Breast epithelium (tissue), 4 donors: ENCODE results near the gene ADCK1. TPM values are rescaled to one million over a fixed set of nuclear protein-coding genes. Genes with fewer than 3 reads are reported as not detected.

Experiments
- DNase-seq, 2 donors: peaks; one replicate each; pipeline ENCODE4 v3.0.0-alpha.2; 2019; ENCODE audit warnings: low spot score in 2 of 2
- H3K27ac ChIP-seq, 2 donors: fragments of 200-600 bp; sonication (generic) in 1 of 2; one replicate each; pipeline ENCODE4 v1.5.1; 2016 to 2019; ENCODE audit warnings: mild to moderate bottlenecking in 1 of 2
- H3K27me3 ChIP-seq, 2 donors: fragments of 200-600 bp; sonication (generic) in 1 of 2; one replicate each; pipeline versions ENCODE4 v1.5.1 to v1.6.0; 2017 to 2019; ENCODE audit warnings: control low read depth in 1 of 2, mild to moderate bottlenecking in 1 of 2
- H3K36me3 ChIP-seq: fragments of 200-600 bp; one replicate; pipeline ENCODE4 v1.5.1; 2019
- H3K4me1 ChIP-seq, 2 donors: fragments of 200-600 bp; sonication (generic); one replicate each; pipeline ENCODE4 v1.5.1; 2016 to 2019; ENCODE audit warnings: control low read depth in 1 of 2
- H3K4me3 ChIP-seq, 3 donors: fragments of 200-600 bp; sonication (generic); 1 replicate in 2 of 3; 2 replicates in 1 of 3; pipeline ENCODE4 v1.5.1; 2016 to 2019; ENCODE audit warnings: mild to moderate bottlenecking in 3 of 3, moderate library complexity in 2 of 3
- H3K9me3 ChIP-seq, 2 donors: fragments of 200-600 bp; sonication (generic) in 1 of 2; one replicate each; pipeline ENCODE4 v1.5.1; 2016 to 2019; ENCODE audit warnings: control low read depth in 1 of 2
- POLR2A ChIP-seq: fragments of 450-650 bp; IDR thresholded peaks from one replicate; pipeline ENCODE4 v1.6.1; 2016; ENCODE audit warnings: antibody characterized with exemption, mild to moderate bottlenecking, moderate library complexity
- POLR2AphosphoS5 ChIP-seq, 3 donors: sonication (generic); formaldehyde crosslinking; IDR thresholded peaks; one replicate each; pipeline ENCODE4 v1.6.1; 2017; ENCODE audit warnings: antibody characterized with exemption in 3 of 3
- intact Hi-C: fragments of 100-400 bp; cut with DNase I; formaldehyde crosslinking; loops from one replicate; pipeline ENCODE4 v1.15.1; 2023; ENCODE audit warnings: low total_unique reads
- total RNA-seq, 3 donors: library from RNA; depleted of rRNA; stranded (reverse); fragments of >200 nt; gene quantifications; one replicate each; pipeline ENCODE4 v1.1.0, GENCODE V29; 2016
- TF ChIP-seq, protein P1 (sequence below), 3 donors: fragments of 450-650 bp; IDR thresholded peaks; one replicate each; pipeline ENCODE4 v1.5.1; 2016 to 2017; ENCODE audit warnings: antibody characterized with exemption in 3 of 3, mild to moderate bottlenecking in 3 of 3, moderate library complexity in 3 of 3

The ADCK1 gene
- total RNA-seq, 3 donors from 2014 or later, result 4.6 to 8.3 (median 4.9) TPM

DNA sequence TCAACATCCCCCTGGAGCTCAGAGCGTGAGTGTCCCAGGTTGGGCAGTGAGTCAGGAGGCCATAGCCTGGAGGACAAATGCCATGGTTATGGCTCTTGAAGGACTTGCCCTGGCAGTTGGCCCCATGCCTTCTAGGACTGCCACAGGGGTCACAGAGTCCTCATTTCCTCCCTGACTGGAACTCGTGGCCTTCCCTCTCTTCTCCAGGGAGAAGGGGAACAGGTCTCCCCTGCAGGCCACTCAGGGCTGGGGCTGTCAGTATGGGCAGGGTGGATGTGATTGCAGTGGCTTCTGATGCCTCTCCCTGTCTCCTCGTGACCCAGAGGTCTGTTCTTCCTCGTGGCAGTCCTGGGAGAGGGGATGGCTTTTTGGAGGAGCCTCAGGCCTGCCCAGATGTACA is 70.7 kb downstream of the ADCK1 start:
- no peak for DNase-seq
- no peaks in the 10 kb centered on the region for H3K36me3 ChIP-seq
- H3K4me3 ChIP-seq, result no peak overlapping the region
- intact Hi-C loops, result no loop called here
- H3K9me3 ChIP-seq, result no peaks in the 10 kb centered on the region
- no peaks in the 10 kb centered on the region for H3K27me3 ChIP-seq
- no peak overlapping the region for H3K27ac ChIP-seq
- TF ChIP-seq POLR2A (no peak), POLR2AphosphoS5 (IDR thresholded peaks at IDR 0.05) (no peak)
- TF ChIP-seq, protein P1, sequence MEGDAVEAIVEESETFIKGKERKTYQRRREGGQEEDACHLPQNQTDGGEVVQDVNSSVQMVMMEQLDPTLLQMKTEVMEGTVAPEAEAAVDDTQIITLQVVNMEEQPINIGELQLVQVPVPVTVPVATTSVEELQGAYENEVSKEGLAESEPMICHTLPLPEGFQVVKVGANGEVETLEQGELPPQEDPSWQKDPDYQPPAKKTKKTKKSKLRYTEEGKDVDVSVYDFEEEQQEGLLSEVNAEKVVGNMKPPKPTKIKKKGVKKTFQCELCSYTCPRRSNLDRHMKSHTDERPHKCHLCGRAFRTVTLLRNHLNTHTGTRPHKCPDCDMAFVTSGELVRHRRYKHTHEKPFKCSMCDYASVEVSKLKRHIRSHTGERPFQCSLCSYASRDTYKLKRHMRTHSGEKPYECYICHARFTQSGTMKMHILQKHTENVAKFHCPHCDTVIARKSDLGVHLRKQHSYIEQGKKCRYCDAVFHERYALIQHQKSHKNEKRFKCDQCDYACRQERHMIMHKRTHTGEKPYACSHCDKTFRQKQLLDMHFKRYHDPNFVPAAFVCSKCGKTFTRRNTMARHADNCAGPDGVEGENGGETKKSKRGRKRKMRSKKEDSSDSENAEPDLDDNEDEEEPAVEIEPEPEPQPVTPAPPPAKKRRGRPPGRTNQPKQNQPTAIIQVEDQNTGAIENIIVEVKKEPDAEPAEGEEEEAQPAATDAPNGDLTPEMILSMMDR (IDR thresholded peaks at IDR 0.05), result no peak
- no peaks in the 10 kb centered on the region for H3K4me1 ChIP-seq

DNA sequence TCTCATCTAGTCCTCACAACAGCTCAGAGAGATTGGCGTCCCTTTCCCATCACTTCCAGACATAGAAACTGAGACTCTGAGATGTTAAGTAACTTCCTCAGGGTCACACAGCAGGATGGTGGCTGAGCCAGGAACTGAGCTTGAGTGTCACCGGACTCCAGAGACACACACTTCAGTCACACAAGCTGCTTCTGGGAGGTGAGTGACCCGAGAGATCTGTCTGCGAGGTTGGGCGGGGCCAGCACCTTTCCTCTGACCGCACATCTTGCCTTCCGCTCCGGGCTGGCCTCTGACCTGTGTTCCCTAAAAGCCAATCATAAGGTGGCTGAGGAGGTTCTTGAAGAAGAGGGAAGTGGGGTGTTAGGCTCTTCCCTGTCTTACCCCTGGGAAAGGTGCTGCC is 72.2 kb downstream of the ADCK1 start:
- TF ChIP-seq, protein P1 (IDR thresholded peaks at IDR 0.05), result no peak
- no peak for TF ChIP-seq POLR2AphosphoS5 (IDR thresholded peaks at IDR 0.05)
- no peak for TF ChIP-seq POLR2A
- intact Hi-C loops, result no loop called here
- no peak for DNase-seq

GRCh38 chr14:77872983-77873382 is 73.1 kb downstream of the ADCK1 start:
- TF ChIP-seq, protein P1 (IDR thresholded peaks at IDR 0.05), result no peak
- no peak for TF ChIP-seq POLR2A
- no peak for TF ChIP-seq POLR2AphosphoS5 (IDR thresholded peaks at IDR 0.05)
- no peaks in the 10 kb centered on the region for H3K36me3 ChIP-seq
- H3K4me3 ChIP-seq, result no peak overlapping the region
- no peak for DNase-seq
- no peaks in the 10 kb centered on the region for H3K4me1 ChIP-seq
- H3K27me3 ChIP-seq, result no peaks in the 10 kb centered on the region
- intact Hi-C loops, result no loop called here
- H3K9me3 ChIP-seq, result no peaks in the 10 kb centered on the region
- H3K27ac ChIP-seq, result no peak overlapping the region

More for the DNA sequence above, 72.2 kb downstream of the ADCK1 start:
- no peaks in the 10 kb centered on the region for H3K27me3 ChIP-seq
- no peaks in the 10 kb centered on the region for H3K9me3 ChIP-seq
- no peaks in the 10 kb centered on the region for H3K36me3 ChIP-seq
- H3K4me1 ChIP-seq, result no peaks in the 10 kb centered on the region
- no peak overlapping the region for H3K27ac ChIP-seq
- H3K4me3 ChIP-seq, result no peak overlapping the region

- TF ChIP-seq POLR2AphosphoS5 (IDR thresholded peaks at IDR 0.05) (no peak), POLR2A (no peak)
- TF ChIP-seq, protein P1 (IDR thresholded peaks at IDR 0.05), result no peak
Observed at GRCh38 chr14:77878783-77879182, 78.9 kb downstream of the ADCK1 start.

GRCh38 chr14:77880056-77880455 is 80.1 kb downstream of the ADCK1 start:
- Histone ChIP-seq H3K36me3 (no peaks in the 10 kb centered on the region), H3K9me3 (no peaks in the 10 kb centered on the region), H3K4me1 (no peaks in the 10 kb centered on the region), H3K27ac (no peak overlapping the region), H3K4me3 (no peak overlapping the region), H3K27me3 (no peaks in the 10 kb centered on the region)
- intact Hi-C loops, result no loop called here
- TF ChIP-seq POLR2A, result no peak
- TF ChIP-seq, protein P1 (IDR thresholded peaks at IDR 0.05), result no peak
- no peak for TF ChIP-seq POLR2AphosphoS5 (IDR thresholded peaks at IDR 0.05)
- DNase-seq, result no peak

More at GRCh38 chr14:77878783-77879182, 78.9 kb downstream of the ADCK1 start:
- Histone ChIP-seq H3K4me3 (no peak overlapping the region), H3K27me3 (no peaks in the 10 kb centered on the region), H3K9me3 (no peaks in the 10 kb centered on the region), H3K27ac (no peak overlapping the region), H3K36me3 (no peaks in the 10 kb centered on the region), H3K4me1 (no peaks in the 10 kb centered on the region)
- intact Hi-C loops, result no loop called here
- no peak for DNase-seq
